NCI-H1092 (cell line): Measurements from ENCODE around the gene PLCB2.

Experiments used
- DNase-seq: peaks from one replicate; lab custom pipeline; 2025; lab: John Stamatoyannopoulos, UW

PLCB2 gene

DNA sequence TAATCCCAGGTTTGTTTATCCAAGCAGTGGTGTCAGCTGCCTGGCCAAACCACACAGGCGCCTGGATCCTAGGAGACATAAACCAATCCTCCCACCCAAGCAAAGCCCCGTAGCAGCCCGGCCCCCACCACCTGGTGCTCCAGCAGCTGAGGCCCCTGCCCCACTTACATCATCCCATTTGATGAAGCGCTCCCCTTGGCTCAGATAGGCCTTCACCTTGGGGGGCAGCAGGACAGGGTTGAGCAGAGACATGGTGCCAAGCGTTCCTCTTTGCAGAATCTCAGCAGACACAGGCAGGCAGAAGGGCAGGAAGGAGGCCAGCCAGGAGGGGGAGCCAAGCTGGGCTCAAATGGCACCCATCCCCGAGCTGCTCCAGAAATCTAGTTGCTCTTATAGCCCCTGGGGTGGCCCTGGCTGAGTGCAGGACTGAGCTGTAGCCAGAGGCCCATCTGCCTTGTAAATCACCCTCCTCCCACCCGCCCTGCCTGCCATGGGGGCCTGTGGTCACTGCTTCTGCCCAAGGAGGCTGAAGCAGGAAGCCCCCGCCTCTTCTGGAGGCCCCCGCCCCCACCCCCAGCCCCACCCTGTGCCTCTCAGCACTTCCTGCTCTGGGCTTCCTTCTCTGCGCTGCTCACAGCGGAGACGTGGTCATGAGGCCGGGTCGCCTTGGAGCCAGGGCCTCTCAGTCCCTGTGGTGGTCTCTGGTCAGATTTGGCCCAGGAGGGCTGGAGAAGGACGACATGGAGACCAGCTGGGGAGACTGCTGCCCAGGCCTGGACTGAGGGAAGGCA lies at the start of gene PLCB2:
TSS of gene PLCB2 (minus strand) at position 515 of the 791 bp plus-strand sequence. CDS start at position 252, 263 bp downstream.
- DNase-seq = no peak

DNA sequence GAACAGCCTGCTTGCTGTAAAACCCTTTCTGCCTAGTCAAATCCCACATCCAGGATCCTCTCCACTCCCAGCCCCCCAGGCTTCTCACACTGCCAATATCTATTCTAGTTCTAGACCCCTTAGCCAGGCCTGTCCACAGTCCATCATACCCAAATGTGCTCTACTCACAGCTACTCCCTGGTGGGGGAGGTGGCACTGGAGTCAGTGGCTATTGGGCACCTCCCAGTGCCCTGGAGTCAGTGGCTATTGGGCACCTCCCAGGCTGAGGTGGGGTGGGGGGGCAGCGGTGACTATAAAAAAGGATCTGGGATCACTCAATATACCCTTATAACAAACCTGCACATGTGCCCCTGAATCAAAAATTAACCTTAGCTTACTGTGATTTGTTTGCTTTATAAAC lies 49.5 kb upstream of the PLCB2 start:
- DNase-seq = no peak

- DNase-seq = no peak
These were observed 48.3 kb upstream of the PLCB2 start for GRCh38 chr15:40355976-40356585.

- peak; percentile 46 for DNase-seq
These were observed 46.9 kb upstream of the PLCB2 start for GRCh38 chr15:40354408-40355171.

- DNase-seq = no peak
These were observed 46.0 kb upstream of the PLCB2 start for GRCh38 chr15:40353697-40354096.

- DNase-seq = no peak
These were observed 44.7 kb upstream of the PLCB2 start for GRCh38 chr15:40352281-40352901.

- DNase-seq = no peak
These were observed 41.4 kb upstream of the PLCB2 start for GRCh38 chr15:40349163-40349562.

DNA sequence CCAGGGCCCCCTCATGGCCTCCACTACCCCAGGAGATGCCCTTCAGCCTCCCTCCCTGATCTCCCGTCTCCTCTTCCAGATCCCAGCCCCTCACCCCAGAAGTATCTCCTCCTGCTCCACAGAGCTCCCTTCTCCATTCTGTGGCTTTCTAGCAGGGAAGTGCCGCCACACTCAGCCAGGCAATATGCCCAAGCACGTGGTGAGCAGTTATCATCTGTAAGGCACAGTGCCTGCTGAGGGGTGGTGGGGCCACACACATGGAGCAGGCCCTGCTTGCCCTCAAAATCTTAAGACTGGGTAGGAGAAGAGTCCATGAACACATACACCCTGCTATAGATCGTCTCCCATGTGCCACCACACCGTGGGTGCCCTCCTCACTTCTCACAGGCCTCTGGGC lies 40.7 kb upstream of the PLCB2 start:
- no peak for DNase-seq

DNA sequence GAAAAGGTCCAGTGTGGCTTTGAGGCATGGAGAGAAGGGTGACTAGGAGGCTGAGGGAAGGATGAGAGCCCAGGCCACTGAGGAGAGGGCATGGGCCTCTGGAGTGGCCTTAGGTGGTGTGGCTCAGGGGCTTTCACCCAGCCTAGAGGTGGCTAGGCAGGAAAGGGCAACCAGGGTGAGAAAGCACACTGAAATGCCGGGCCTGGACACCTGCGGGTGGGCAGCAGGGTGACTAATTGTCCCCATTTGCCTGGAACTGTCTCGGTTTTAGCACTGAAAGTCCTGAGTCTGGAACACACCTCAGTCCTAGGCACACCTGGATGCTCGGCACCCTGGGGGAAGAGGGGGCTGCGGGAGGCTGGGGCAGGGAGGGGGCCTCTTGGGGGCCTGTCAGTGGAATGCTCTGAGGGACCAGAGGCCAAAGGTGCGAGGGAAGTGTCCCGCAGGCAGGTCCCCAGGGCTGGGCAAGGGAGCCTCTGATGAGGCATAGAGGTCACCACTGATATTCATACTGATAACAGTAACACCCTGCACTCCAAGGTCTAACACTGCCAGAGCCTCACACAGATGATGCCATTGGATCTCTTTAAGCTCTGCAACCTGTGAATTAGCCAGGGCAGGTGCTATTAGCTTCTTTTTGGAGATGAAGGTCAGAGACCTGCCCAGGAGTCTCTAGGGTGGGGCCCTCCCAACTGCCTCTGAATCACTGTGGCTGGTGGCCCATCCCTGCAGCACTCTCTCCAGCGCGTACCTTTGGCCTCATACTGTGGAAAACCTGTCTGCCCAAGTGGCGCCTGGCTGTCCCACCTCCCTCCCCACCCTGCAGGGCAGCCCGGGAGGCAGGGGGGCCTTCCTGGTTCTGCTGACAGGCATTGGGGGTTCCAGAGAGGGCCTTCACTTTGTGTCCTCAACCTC lies 40.1 kb upstream of the PLCB2 start:
- no peak for DNase-seq

GRCh38 chr15:40346579-40347558 lies 39.1 kb upstream of the PLCB2 start:
- no peak for DNase-seq

- DNase-seq = no peak
These were observed 38.3 kb upstream of the PLCB2 start for GRCh38 chr15:40345867-40346578.

DNA sequence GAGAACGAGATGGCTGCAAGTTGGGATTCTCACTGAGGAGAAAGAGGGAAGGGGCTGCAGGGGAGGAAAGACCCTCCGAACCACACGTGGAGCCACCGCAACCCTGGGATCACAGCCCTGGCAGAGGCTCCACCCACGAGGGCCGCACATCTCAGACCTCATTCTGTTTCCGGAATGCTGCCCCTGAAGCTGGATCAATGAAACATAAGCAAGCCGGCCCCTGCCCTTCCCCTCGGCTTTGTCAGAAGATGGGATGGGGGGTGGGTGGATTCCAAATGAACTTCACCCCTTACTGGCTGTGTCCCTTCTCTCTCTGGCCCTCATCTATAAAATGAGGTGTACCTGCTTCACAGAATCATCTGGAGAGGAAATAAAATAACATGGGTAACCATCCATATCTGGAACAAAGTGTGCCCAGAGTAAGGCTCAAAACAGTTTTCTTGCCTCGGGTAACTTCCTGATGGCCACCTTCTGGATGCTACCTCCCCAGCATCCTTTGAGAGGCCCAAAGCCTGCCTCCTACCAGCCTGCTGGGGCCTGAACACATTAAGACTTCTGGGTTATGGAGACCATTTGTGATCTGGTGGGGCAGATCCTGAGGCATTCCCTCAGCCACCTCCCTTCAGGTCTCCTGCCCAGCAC lies 37.6 kb upstream of the PLCB2 start:
- DNase-seq = no peak

GRCh38 chr15:40344631-40345120 lies 36.9 kb upstream of the PLCB2 start:
- DNase-seq = no peak

- DNase-seq = no peak
These were observed 36.5 kb upstream of the PLCB2 start for GRCh38 chr15:40344217-40344616.

DNA sequence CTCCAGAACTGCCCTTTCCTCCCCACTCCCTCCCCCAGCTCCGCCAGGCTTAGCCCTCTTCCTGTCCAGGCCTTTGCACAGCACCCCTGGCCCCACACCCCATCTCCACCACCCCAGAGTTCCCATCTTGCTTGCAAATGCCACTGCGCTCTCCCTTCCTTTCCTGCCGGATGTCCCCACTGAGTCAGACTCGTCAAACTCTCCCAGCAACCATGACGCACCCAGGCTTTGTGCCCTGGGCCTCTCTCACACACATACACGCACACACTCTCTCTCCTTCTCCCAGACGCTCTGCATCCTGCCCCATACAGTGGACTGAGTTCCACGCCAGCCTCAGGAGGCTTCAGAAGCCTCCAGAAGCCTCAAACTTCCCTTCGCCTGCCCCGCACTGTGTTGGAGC lies 35.8 kb upstream of the PLCB2 start:
- DNase-seq = no peak

GRCh38 chr15:40342416-40343320 lies 34.9 kb upstream of the PLCB2 start:
- DNase-seq = no peak

DNA sequence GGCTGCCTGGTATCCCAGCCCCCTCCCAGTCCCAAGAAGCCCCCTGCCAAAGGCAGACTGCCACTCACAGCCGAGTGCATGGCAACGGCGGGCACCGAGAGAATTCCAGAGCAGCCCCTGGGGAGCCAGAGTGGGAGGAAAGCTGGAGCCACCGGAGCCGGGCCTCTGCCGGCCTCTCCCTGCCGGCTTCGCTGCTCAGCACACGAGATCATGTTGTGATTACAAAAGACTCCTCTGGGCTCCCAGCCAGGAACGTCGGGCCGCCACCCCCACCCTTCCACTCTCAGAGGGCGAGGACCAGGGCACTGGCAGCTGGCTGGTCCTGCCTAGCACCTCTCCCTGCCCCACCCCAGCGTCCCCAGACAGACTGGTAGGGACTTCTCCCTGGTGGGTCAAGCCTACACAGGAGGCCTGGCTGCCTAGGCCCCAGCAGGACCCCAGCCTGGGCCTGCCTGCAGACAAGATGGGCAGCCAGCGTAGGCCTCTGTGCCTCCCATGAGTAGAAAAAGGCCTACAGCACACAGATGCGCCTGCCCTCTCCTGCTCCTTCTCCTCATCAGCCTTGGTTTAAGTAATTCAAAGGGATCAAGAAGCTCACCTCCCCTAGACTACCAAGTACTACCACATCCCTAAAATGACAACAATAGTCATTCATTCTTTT lies 33.1 kb upstream of the PLCB2 start, which contains the start of gene CCDC9B:
TSS of gene CCDC9B (minus strand) at position 200 of the 661 bp plus-strand sequence. CDS start at position 80, 120 bp downstream.
- DNase-seq = peak; percentile 68
